Measurements from ENCODE around the gene OR4D9.
"Not testable (repeated sequence)": the region's sequence is repeated elsewhere in the genome, so short reads cannot be mapped to it uniquely, and the experiment has no call there.

OR4D9 gene

GRCh38 chr11:59510941-59511589, at the start of gene OR4D9:
TSS of gene OR4D9 (plus strand) at chr11:59511539. CDS start at chr11:59514913, 3,374 bp downstream.
- DNase-seq (ENCODE audit: low read depth), result no peak

DNA sequence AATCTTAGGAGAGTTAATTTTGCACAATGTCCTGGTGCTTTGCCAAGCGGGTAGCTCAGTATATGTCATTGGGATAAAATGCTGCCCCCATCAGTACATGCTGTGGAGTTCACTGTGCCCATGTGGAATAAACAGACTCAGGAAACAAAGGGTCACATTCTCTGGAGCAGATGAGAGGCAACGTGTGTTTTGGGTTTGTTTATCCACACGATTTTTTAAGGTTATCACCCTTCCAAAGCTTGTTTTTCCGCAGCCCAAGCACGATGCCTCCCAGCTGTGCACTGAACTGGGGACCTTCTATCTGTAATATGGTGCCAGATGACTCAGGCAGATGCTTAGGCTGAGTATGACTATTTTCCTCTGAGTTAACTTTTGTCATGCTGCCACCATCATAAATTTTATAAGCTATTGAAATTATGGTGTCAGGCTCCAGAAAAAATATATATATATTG, 48.1 kb upstream of the OR4D9 start:
- no peak for DNase-seq (ENCODE audit: low read depth)

- no peak for DNase-seq (ENCODE audit: low read depth)
Measured at GRCh38 chr11:59473015-59473414, 38.3 kb upstream of the OR4D9 start, which contains the start of gene OR4D10. TSS of gene OR4D10 (plus strand) at chr11:59473315. CDS start at chr11:59477430, 4,115 bp downstream.

GRCh38 chr11:59475176-59475575, 36.2 kb upstream of the OR4D9 start:
- DNase-seq (ENCODE audit: low read depth), result no peak

GRCh38 chr11:59479906-59480305, 31.4 kb upstream of the OR4D9 start:
- DNase-seq (ENCODE audit: low read depth), result no peak

DNA sequence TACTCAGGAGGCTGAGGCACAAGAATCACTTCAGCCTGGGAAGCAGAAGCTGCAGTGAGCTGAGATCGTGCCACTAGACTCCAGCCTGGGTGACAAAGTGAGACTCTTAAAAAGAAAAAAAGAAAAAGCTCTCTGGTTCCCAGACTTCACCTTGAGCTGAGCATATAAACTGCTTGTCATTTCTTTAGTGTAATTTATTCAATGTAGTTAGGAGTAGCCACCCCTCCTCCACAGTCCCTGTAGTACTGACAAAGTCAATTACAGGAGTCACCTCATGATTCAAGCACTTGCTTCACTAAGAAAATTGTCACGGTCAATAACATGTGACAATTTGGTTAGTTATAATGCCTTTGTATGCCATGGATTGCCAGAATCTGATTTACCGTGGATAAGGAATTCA, 31.0 kb upstream of the OR4D9 start:
- DNase-seq (ENCODE audit: low read depth), result no peak

DNA sequence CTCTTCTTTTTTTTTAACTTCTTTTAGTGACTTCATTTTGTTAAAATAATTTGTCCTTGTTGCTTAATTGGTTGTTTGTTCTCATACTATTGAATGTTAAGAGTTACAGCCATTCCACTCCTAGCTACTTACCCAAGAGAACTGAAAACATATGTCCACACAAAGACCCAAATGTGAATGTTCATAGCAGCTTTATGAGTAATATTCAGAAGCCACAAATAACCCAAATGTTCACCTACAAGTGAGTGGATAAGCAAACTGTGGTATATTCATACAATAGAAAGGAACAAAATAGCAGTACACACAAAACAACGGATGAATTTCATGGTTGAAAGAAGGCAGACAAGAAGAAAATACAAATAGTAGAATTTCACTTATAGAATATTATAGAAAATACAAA, 9.4 kb upstream of the OR4D9 start:
- no peak for DNase-seq (ENCODE audit: low read depth)

- DNase-seq (ENCODE audit: low read depth), result no peak
Measured at GRCh38 chr11:59503276-59503675, 8.1 kb upstream of the OR4D9 start, which contains the start of gene OR4D11. TSS of gene OR4D11 (plus strand) at chr11:59503576. CDS start at chr11:59503576, 0 bp downstream.

GRCh38 chr11:59511675-59512074, 336 bp downstream of the OR4D9 start:
- DNase-seq (ENCODE audit: low read depth), result no peak

DNA sequence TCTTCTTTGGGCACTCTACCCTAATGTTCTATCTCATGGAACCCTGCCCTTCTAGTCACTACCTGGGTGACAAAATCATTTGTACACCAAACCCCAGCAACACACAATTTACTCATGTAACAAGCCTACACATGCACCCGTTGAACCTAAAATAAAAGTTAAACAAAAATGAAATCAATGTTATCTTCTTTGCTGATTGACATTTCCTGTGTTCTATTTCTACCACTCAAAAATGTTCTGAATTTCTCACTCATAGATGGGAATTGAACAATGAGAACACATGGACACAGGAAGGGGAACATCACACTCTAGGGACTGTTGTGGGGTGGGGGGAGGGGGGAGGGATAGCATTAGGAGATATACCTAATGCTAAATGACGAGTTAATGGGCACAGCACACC, 8.8 kb downstream of the OR4D9 start:
- DNase-seq (ENCODE audit: low read depth), result not testable (repeated sequence)

GRCh38 chr11:59520741-59521140, 9.4 kb downstream of the OR4D9 start:
- DNase-seq (ENCODE audit: low read depth), result no peak

DNA sequence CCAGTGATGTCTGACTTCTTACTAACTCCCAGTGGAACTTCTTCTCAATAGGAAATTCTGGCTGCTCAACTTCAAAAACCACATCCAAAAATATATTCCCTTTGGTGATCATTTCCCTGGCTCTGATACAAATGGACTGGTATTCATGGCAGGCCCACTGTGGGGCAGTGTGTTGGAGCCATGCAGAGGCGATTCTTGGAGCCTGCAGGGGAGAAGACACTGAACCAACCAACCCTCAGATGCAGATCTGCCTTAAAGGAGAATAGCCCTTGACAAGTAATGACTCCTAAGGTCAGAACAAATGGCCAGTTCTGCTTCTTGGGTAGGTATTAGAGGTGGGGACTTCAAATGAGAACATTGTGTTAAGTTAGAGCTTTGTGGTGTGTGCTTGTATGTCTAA, 12.2 kb downstream of the OR4D9 start:
- DNase-seq (ENCODE audit: low read depth), result no peak

DNA sequence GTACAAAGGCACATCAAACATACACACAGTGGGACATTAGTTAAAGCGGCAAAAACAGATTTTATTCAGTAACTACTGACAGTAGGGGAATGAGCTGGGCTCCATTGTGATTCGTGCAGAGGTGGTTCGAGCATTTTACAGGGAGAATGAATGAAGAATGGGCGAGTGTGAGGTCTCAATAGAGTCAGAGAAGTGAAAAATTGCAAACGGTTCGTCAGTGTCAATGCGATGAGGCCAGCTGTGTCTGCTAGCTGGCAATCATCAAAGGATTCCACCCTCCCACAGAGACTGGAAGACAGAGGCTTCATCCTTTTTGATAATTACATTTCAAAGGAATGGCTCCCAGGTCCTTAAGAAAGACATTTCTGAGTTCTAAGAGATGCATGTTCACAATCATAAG, 17.4 kb downstream of the OR4D9 start:
- DNase-seq (ENCODE audit: low read depth), result no peak

- no peak for DNase-seq (ENCODE audit: low read depth)
Measured at GRCh38 chr11:59532620-59533019, 21.3 kb downstream of the OR4D9 start.

- DNase-seq (ENCODE audit: low read depth), result no peak
Measured at GRCh38 chr11:59534676-59535075, 23.3 kb downstream of the OR4D9 start.

DNA sequence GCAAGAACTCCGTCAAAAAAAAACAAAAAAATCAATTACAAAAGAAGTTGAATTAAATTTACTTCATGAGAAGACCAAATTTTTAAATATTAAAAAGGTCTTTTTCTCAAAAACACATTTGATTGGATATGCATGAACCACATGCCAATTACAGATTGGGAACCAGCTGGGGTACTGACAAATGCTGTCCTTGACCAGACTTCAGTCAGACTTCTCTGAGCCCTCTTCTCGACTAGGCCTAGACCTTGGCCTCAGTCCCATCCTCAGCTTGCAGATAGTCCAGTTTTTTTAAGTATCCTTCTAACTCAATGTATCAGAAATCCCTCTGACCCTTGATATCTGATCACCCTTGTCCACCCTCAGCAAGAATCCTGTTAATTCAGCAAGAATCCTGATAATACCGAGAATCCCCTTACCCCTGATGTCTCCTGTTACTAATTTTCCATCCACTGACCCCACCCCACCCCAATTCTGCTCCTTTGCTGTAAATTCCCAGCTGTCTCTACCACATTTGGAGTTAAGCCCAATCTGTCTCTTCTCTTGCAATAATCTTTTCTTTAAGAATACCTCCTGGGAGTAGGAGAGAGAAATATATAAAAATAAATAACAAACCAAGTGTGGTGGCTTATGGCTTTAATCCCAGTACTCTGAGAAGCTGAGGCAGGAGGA, 30.9 kb downstream of the OR4D9 start:
- DNase-seq (ENCODE audit: low read depth), result no peak

- DNase-seq (ENCODE audit: low read depth), result not testable (repeated sequence)
Measured at GRCh38 chr11:59543713-59544112, 32.4 kb downstream of the OR4D9 start.

- DNase-seq (ENCODE audit: low read depth), result no peak
Measured at GRCh38 chr11:59544869-59545178, 33.5 kb downstream of the OR4D9 start.

DNA sequence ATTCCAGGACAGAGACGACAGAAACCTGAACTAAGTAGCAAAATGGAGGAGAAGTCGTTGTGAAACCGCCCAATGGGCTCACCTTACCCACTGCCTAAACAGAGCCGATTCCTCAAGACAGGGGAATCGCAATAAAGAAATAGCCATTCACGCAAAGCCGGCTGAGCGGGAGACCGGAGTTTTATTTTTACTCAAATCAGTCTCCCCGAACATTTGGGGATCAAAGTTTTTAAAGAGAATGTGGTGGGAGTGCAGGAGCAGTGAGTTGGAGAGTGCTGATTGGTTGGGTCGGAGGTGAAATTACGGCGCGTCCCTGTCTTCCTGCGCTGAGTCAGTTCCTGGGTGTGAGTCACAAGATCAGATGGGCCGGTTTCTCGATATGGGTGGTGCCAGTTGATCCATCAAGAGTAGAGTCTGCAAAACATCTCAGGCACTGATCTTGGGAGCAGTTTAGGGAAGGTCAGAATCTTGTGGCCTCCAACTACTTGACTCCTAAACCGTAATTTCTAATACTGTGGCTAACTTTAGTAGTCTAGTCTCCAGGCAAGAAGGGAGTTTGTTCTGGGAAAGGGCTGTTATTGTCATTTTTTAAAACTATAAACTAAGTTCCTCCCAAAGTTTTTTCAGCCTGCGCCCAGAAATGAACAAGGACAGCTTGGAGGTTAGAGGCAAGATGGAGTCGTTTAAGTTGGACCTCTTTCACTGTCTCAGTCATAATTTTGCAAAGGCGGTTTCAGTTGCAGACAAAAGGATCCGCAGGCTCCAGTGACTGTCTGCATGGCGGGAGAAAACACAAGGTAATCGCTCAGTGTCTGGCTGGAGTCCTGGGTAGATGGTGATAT, 34.1 kb downstream of the OR4D9 start:
- peak; percentile 79 for DNase-seq (ENCODE audit: low read depth)

DNA sequence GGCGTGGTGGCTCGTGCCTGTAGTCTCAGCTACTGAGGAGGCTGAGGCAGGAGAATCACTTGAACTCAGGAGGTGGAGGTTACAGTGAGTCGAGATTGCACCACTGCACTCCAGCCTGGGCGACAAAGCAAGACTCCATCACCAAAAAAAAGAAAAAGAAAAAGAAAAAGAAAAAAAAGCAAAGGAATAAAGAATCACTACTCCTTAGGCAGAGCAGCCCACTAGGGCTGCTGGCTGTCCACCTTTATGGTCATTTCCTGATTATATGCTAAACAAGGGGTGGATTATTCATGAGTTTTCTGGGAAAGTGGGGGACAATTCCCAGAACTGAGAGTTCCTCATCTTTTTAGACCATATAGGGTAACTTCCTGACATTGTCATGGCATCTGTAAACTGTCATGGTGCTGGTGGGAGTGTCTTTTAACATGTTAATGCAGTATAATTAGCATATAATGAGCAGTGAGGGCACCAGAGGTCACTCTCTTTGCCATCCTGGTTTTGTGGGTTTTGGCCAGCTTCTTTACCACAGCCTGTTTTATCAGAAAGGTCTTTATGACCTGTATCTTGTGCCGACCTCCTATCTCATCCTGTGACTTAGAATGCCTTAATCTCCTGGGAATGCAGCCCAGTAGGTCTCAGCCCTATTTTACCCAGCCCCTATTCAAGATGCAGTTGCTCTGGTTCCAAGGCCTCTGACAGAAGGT, 36.4 kb downstream of the OR4D9 start:
- not testable (repeated sequence) for DNase-seq (ENCODE audit: low read depth)

GRCh38 chr11:59548309-59548656, 36.9 kb downstream of the OR4D9 start:
- DNase-seq (ENCODE audit: low read depth), result no peak

GRCh38 chr11:59550368-59550841, 39.1 kb downstream of the OR4D9 start:
- DNase-seq (ENCODE audit: low read depth), result peak; percentile 92
